ENCODE results near the gene DHPS.
"Not testable (repeated sequence)": the region's sequence is repeated elsewhere in the genome, so short reads cannot be mapped to it uniquely, and the experiment has no call there.

The DHPS gene

DNA sequence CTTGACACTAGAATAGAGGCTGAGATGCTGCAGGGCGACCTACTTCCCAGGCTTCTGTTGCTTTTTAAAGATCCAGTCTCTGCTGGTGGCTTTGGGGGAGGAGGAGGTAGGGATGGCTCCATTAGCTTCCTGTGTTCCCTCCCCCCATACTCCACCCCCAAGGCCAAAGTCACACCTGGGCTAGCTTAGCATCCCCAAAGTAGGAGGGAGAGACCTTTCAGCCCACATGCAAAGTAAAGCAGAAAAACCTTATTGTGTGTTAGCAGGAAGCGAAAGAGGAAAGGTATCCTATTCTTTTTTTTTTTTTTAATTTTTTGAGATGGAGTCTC lies 45.3 kb upstream of the DHPS start:
- H3K9ac ChIP-seq, result no peak overlapping the region
- H3K4me2 ChIP-seq (ENCODE audit: low read length), result no peak overlapping the region
- H3K9me3 ChIP-seq (ENCODE audit: control insufficient read depth, low read length), result no peaks in the 10 kb centered on the region
- H2AFZ ChIP-seq, result no peak overlapping the region
- H3K36me3 ChIP-seq (ENCODE audit: control insufficient read depth, insufficient read depth, low read length), result no peaks in the 10 kb centered on the region
- H3K79me2 ChIP-seq, result peaks cover 8% of the 10 kb centered on the region
- no peak overlapping the region for H3K4me3 ChIP-seq (ENCODE audit: low read depth, low read length)
- no peaks in the 10 kb centered on the region for H3K27me3 ChIP-seq (ENCODE audit: control insufficient read depth, insufficient read depth, low read length)
- no peak overlapping the region for H3K27ac ChIP-seq
- TF ChIP-seq, protein P1, sequence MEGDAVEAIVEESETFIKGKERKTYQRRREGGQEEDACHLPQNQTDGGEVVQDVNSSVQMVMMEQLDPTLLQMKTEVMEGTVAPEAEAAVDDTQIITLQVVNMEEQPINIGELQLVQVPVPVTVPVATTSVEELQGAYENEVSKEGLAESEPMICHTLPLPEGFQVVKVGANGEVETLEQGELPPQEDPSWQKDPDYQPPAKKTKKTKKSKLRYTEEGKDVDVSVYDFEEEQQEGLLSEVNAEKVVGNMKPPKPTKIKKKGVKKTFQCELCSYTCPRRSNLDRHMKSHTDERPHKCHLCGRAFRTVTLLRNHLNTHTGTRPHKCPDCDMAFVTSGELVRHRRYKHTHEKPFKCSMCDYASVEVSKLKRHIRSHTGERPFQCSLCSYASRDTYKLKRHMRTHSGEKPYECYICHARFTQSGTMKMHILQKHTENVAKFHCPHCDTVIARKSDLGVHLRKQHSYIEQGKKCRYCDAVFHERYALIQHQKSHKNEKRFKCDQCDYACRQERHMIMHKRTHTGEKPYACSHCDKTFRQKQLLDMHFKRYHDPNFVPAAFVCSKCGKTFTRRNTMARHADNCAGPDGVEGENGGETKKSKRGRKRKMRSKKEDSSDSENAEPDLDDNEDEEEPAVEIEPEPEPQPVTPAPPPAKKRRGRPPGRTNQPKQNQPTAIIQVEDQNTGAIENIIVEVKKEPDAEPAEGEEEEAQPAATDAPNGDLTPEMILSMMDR (IDR thresholded peaks at IDR 0.05), result no peak
- H3K4me1 ChIP-seq, result peaks cover 13% of the 10 kb centered on the region

DNA sequence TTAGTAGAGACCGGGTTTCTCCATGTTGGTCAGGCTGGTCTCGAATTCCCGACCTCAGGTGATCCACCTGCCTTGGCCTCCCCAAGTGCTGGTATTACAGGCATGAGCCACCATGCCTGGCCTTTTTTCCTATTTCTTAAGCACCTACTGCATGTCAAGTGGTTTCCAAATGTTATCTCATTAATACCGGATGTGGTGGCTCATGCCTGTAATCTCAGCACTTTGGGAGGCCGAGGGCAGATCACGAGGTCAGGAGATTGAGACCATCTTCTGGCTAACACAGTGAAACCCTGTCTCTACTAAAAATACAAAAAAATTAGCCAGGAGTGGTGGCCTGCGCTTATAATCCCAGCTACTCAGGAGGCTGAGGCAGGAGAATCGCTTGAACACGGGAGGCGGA lies 43.9 kb upstream of the DHPS start:
- H3K27ac ChIP-seq; H3K36me3 ChIP-seq (ENCODE audit: control insufficient read depth, insufficient read depth, low read length); H2AFZ ChIP-seq; H3K9me3 ChIP-seq (ENCODE audit: control insufficient read depth, low read length); H3K4me3 ChIP-seq (ENCODE audit: low read depth, low read length); H3K79me2 ChIP-seq; H3K4me2 ChIP-seq (ENCODE audit: low read length); H3K9ac ChIP-seq; H3K27me3 ChIP-seq (ENCODE audit: control insufficient read depth, insufficient read depth, low read length): not testable (repeated sequence)
- peaks cover 13% of the 10 kb centered on the region for H3K4me1 ChIP-seq

DNA sequence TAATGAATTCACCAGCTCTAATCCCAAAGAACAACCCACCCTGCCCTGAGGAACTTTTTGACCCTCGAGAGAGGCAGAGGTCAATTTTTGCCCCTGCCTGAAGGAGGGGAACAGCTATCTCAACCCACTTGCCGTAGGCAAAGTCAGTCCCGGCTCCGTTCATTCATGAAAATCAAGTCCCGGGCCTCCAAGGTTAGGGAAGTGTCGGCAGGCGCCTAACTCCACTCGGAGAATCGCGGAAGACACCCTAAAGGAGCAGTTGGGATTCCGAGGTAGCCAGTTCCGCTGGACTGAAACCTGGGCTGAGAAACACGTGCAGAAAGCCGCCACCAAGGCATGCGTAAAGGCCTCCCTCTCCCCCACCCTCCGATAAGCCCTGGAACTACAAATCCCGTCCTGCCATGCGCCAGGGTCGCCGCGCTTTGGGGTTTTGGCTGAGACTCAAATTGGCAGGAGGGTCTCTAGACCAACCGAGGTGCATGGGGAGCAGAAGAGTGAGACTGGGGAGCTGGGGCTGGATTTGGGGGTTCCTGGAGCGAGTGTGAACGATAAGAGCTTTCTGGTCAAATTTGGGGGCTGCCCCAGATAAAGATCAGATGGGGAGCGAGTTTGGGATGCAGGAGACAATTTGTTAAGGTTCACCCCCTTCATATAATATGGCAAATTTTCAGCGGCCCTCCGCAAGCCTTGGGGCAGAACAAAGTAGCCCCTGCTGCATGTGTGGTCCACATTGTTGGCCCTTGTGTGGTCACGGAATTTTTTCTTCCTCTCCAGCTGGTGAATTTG lies 42.2 kb upstream of the DHPS start, which contains the start of gene TNPO2:
TSS of gene TNPO2 (minus strand) at position 292 of the 786 bp plus-strand sequence. CDS start 2,955 bp downstream, outside the sequence.
- peaks cover 13% of the 10 kb centered on the region for H3K4me1 ChIP-seq
- H3K27ac ChIP-seq, result peak within 1 kb of the TSS; percentile 86
- H3K9me3 ChIP-seq (ENCODE audit: control insufficient read depth, low read length), result no peaks in the 10 kb centered on the region
- H3K27me3 ChIP-seq (ENCODE audit: control insufficient read depth, insufficient read depth, low read length), result no peaks in the 10 kb centered on the region
- H3K9ac ChIP-seq, result peak within 1 kb of the TSS; percentile 24
- H2AFZ ChIP-seq, result peak within 1 kb of the TSS; percentile 99
- TF ChIP-seq, protein P1 (IDR thresholded peaks at IDR 0.05), result no peak
- peak within 1 kb of the TSS; percentile 90 for H3K4me3 ChIP-seq (ENCODE audit: low read depth, low read length)
- peaks cover 26% of the 10 kb centered on the region for H3K79me2 ChIP-seq
- H3K36me3 ChIP-seq (ENCODE audit: control insufficient read depth, insufficient read depth, low read length), result no peaks in the 10 kb centered on the region
- H3K4me2 ChIP-seq (ENCODE audit: low read length), result peak within 1 kb of the TSS; percentile 99

DNA sequence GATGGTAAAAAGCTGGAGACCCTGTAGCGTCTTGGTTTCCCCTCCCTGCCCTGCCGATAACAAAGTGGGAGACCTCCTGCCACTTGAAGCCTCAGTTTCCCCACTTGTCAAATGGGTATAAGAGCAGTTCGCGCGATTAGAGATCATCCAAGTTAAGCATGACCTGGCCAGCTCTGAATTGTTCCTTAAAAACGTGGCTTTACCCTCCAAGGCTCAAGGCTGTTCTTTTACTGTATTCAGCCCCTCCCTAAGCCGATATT lies 41.6 kb upstream of the DHPS start:
- H3K9me3 ChIP-seq (ENCODE audit: control insufficient read depth, low read length), result no peaks in the 10 kb centered on the region
- H2AFZ ChIP-seq, result peak overlapping the region; percentile 99
- H3K4me3 ChIP-seq (ENCODE audit: low read depth, low read length), result peak overlapping the region; percentile 90
- peak overlapping the region; percentile 99 for H3K4me2 ChIP-seq (ENCODE audit: low read length)
- no peaks in the 10 kb centered on the region for H3K27me3 ChIP-seq (ENCODE audit: control insufficient read depth, insufficient read depth, low read length)
- H3K36me3 ChIP-seq (ENCODE audit: control insufficient read depth, insufficient read depth, low read length), result no peaks in the 10 kb centered on the region
- peak overlapping the region; percentile 86 for H3K27ac ChIP-seq
- peaks cover 13% of the 10 kb centered on the region for H3K4me1 ChIP-seq
- H3K79me2 ChIP-seq, result peaks cover 32% of the 10 kb centered on the region
- TF ChIP-seq, protein P1 (IDR thresholded peaks at IDR 0.05), result no peak
- peak overlapping the region; percentile 24 for H3K9ac ChIP-seq

DNA sequence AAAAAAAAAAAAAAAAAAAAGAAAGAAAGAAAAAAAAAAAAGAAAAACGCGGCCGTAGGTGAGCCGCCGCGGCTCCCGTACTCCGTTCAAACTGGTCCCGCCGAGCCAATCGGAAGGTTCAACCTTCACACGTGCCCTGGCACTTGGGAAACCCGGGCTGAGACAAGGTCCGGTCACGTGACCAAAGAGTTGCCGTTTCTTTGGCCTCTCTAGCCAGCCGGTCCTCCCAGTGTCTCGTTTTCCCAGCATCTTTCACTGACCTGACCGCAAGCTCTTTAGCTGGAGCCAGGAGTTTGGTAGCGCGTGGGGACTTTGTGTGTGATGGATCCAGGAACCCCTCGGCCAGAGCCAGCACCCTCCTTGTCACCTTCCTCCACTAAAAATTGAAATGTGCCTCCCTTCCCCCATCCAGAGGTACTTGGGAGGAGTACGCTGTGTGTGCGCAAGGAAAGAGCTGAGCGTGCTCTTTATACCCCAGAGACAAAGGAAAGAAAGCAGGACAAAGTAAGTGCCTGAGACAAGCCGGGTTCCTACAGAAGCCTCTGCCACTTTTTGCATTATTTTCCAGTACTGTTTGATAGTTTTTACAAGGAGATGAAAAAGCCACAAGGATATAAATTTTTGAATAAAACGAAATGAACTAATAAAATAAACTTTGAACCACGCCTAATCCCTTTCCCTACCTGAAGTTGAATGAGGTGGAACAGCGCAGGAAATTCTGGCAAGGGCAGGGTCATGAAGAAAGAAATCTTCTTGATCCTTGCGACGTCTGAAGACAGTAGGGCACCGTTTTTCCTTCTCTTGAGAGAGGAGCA lies 41.1 kb upstream of the DHPS start:
- Histone ChIP-seq H3K36me3 (ENCODE audit: control insufficient read depth, insufficient read depth, low read length) (no peaks in the 10 kb centered on the region), H3K4me3 (ENCODE audit: low read depth, low read length) (peak overlapping the region; percentile 90), H3K79me2 (peaks cover 34% of the 10 kb centered on the region), H3K4me2 (ENCODE audit: low read length) (peak overlapping the region; percentile 99), H3K4me1 (peaks cover 13% of the 10 kb centered on the region), H3K9ac (peak overlapping the region; percentile 92), H3K27me3 (ENCODE audit: control insufficient read depth, insufficient read depth, low read length) (no peaks in the 10 kb centered on the region), H3K9me3 (ENCODE audit: control insufficient read depth, low read length) (no peaks in the 10 kb centered on the region), H2AFZ (peak overlapping the region; percentile 99), H3K27ac (peak overlapping the region; percentile 86)
- TF ChIP-seq, protein P1 (IDR thresholded peaks at IDR 0.05), result no peak
